Measurements from ENCODE around the gene ASTN2.

ASTN2 gene

DNA sequence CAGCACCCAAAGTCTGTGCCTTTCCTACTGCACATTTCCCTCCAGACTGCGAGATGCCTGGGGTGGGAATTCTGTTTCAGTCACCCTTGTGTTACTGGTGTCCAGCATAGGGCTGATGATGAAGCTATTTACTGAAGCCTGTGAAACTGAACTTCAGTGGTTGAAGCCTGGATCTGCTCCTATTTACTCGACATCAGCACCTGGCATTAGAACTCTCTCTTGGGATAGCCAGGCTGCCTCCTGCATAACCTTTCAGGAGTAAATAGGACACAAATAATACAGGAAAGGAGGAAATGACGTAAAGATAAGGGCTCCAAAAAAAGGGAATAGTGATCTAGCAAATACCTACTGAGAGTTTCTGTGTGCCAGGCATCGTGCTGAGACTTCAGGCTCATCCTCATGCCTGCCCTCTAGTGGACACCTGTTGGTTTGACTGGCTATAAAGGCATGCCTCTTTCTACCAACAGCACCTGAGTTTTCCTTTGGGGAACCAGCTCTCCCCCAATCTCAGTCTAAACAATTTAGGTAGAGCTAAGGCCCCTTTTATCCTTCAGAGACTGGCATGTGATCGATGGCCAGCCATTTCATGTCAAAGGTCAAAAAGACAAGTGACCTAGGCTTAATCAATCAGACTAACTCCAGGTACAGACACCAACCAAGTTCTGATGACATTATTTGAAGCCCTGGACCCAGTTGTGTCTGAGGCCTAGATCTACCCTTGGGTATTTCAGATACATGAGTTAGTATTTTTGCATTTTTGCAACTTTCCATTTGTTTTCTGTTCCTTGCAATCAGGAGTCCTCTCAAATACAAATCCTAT lies 919.8 kb downstream of the ASTN2 start:
- no peak for DNase-seq

DNA sequence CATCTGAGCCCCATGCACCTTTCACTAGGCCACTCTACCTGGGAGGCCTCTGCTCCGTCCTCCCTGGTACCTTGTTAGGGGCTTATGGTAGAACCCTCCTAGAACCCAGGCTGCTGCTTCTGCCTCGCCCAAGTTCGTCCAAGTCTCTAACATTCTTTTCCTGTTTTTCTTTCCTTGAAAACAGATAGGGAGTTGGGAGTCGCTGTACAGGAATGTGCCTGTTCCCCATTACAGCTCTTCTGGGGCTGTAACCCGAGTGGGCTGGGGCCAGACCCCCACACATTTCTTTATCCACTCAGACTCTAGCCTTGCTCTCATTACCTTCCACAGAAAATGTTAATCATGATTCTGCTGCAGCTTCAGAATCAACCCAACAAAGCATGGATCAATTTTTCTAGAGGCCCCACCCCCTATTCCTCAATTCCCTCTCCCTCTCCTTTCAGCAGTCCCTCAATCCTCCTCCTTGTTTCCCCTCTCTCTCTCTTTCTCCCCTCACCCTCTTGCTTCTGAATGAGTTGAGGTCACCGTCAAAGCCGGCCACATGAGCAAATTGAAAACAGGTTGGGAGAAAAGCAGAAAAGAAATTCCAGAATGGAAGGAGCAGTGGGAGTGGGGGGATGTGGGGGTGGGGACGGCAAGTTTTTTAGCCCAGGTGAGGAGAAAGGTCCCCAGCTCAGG lies 921.5 kb downstream of the ASTN2 start:
- DNase-seq: no peak

DNA sequence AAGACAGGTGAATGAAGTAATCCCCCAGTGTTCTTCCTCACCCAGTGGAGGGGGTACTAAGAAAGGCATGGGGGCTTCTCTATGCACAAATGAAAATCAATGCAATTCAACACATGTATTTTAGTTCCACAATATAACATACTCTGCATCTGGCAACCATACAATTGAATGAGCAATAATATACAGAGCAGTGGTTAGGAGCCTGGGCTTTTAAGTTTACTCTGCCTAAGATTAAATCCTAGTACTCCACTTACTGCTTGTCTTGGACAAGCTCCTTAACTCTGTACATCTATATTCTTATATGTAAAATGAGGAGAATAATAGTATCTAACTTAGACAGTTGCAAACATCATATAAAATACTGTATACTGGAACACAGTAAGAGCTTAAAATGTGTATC lies 923.2 kb downstream of the ASTN2 start:
- DNase-seq: no peak

DNA sequence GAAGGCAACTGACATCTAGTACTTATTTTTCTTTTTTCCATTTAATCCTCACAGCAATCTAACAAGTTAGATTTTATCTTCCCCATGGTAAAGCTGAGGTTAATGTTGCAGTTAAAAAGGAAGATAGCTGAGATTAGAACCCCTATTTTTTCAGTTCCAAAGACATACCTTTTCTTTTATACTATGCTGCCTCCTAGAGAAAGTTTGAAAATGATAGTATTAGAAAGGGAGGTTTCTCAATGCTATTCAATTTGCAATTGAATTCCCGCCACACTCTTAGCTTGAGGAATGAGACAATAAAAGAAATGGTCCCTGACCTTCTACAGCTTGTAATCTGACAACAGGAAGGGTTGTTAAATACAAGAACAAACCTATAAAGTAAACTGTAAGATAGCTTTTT lies 923.6 kb downstream of the ASTN2 start:
- no peak for DNase-seq

DNA sequence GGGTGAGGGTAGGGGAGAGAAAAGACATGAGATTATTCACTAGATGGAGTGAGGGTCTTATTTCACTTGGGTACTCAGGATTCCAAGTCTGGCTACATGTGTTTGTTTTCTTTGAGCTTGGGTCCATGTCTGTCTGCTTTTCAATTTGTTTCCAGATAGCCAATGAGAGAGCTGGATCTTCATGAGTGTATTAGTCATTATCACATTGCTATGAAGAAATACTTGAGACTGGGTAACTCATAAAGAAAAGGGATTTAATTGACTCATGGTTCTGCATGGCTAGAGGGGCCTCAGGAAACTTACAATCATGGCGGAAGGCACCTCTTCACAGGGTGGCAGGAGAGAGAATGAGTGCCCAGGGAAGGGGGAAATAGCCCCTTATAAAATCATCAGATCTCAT lies 924.5 kb downstream of the ASTN2 start:
- no peak for DNase-seq

DNA sequence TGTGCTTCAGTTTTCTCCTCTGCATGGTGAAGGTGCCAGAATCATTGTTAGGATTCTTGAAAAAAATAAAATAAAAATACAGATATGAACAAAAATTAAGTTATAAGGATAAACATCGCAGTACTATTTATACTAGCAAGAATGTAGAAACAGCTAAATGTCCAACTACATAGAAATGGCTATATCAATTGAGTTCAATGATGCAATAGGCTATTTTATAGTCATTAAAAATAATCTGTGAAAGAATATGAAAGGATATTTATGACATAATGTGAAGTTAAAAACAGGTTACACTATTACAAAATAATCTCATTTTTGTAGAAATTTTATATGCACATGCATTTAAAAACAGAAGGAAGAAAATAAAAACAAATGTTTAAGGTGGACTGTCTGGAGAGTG lies 926.5 kb downstream of the ASTN2 start:
- DNase-seq: no peak

DNA sequence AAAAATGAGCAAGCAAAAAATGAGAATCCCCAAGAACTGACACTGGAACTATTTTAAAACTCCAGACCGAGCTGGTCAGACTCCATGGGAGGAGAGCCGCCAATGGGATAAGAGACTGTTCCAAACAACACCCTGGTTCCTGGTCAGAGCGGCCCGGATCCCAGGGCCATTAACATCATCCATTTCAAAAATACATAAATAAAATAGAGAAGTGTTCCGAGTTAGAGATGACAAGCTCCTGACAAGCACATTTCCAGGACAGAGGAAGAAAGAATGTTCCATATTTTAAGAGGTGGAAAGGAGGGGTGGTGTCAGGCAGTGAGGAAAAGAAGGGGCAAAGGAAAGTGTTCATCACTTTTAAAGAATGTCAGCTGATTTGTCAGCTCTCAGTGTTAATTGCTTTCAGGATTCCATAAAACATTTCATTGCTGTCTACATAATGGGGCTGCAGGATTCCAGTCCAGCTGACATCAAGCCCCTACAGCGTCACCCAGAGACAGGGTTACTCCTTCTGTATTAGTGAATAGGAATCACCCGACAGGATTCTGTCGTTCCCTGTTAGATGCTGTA lies 930.3 kb downstream of the ASTN2 start:
- no peak for DNase-seq

DNA sequence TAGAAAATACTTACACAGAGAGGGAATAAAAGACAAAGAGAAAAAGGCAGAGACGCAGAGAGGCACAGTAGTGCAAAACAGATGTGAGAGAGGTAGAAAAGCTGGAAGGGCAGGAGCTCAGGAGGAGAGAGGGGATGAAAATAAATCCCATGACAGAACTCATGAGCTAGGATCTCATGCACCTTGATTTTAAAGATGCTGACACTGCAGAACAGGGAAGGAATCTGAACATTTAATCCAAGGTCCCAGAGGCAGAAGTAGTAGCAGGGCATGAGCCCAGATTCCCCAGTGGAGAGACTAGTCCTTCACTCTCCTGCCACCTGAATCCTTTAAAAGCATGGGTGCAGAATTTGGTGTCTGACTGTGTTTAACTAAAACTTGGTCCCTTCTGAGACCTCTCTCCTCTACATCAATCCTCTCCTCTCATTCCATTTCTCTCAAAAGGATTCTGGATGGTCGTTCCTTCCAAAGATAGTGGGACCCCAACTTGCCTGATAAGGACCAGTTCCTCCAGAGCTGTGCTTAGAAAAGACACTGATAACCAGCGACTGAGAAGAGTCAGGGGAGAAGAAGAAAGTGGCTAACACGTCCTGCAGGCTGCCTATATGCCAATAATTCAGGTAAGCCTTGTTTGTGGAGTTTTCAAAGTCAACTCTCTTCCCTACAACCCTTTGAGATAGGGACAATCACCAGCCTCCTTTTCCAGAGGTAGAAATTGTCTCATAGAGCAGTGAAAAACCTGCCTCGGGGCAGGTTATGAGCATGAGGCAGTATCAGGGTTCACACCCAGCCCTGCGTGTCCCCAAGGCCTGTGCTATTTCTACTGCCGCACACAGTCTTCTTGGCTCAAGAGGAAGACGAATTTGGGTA lies 931.0 kb downstream of the ASTN2 start:
- DNase-seq: no peak

DNA sequence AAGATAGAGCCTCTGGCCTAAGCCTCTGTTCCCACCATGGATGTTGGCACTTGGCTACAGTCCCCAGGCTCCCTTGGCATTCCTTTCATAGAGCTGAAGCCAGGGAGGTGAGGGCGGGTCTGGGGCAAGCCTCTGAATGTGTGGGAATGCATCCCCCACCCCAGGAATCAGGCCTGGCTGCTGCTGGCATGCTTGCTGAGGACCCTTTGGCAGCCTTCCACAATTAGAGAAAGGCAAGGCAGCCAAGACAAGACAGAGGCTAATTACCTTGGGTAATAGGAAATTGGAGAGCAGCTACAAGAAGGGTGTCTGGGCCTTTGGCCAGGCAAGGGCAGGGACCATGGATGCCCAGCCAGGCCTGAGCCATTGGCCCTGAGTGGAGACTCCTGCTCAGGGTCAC lies 932.1 kb downstream of the ASTN2 start:
- no peak for DNase-seq

DNA sequence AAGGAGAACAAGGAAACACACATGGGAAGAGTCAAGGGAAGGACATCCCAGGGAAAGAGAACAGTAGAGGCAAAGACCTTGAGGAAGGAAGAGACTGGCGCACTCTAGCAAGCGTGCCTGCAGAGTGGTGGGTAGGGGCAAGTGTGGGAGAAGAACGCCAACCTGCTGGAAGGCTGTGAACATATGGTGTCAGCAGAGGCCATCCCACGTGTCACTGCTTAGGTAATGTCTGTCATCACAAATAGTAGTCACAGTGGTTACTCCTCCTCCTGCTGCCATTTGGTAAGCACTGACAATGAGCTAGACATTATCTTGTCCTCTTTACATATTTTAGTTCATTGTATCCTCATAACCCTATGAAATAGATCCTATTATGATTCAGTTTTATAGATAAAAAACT lies 934.2 kb downstream of the ASTN2 start:
- DNase-seq: no peak

DNA sequence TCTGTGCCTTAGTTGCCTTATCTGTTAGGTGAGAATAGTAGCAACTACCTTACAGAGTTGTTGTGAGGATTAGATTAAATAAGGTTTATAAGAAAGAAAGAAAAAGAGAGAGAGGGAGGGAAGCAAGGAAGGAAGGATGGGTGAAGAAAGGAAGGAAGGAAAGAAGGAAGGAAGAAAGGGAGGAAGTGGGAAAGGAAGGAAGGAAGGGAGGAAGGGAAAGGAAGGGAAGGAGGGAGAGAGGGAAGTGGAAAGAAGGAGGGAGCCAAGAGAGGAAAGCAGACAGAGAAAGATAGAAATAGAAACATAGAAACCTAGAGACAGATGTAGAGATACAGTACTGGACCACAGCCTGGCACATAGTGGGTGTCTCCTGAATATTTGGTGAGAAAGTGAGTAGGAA lies 934.9 kb downstream of the ASTN2 start:
- DNase-seq: no peak

DNA sequence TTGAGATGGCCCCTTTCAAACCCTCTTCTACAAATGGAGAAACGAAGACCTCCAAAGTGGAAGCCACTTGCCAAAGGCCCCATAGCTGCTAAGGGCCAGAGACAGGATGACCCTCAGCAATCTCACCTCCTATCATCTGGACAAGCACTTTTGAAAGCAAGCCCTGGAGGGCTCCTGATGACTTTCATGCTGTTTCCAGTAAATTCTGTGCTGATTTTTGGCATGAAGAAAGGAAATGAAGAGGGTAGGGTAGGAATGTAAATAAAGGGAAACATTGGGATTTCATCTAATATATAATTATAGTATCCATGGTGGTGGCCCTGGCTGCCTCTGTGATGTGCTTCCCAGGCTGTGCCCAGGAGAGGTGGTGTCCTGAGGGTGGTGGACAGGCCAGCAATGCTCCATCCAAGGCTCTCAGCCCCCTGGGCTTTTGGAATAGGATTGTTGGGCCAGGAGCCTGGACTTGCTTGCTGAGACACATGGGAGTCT lies 935.8 kb downstream of the ASTN2 start:
- no peak for DNase-seq

DNA sequence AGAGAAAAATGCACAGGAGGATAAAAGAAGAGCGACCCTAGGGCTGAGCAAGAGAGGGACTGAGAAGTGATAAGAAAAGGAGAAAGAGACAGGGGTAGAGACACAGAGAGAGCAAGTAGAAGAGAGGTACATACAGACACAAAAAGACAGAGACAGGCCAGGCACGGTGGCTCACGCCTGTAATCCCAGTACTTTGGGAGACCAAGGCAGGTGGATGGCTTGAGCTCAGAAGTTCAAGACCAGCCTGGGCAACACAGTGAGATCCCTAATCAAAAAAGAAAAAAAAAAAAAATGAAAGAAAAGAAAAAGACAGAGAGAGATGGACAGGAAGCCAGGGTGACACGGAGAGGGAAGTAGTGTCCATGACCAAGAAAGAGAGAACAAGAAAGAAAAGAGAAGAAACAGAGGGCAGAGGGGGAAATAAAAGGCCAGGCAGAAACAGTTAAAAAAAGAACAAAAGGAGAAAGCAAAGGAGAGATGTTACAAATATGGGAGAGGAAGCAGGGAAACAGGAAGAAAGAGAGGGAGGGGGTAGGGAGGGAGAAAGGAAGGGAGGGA lies 937.2 kb downstream of the ASTN2 start:
- DNase-seq: no peak

DNA sequence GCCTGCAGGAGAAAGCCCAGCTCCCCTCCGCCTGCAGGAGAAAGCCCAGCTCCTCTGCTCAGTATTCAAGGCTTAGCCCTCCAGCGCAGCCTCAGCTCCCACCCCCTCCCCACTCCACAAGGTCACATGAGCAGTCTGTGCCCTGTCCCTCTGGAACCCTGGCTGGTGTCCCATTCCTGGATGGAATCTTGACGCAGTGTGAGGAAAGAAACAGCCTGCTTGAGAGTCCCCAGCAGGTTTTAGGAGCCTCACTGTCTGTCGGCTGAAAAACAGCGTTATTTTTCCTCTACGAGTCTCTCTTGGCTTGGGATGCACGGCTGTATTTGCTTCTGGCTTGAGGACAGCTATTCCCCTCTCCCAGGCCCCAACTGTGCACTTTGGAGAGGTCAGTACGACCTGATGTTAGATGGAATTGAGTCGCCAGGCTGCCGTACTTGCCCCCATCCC lies 937.9 kb downstream of the ASTN2 start:
- no peak for DNase-seq

DNA sequence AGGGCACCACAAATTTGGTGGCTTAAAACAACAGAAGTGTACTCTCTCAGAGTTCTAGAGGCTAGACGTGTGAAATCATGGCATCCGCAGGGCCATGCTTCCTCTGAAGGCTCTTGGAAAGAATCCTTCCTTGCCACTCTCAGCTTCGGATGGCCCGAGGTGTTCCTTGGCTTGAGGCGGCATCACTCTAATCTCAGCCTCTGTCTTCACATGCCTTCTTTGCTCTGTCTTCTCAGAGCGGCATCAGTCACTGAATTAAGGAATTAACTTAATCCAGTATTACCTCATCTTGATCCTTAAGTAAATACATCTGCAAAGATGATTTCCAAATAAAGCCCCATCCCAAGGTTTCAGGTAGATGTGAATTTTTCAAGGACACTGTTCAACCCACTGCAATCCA lies 938.9 kb downstream of the ASTN2 start:
- no peak for DNase-seq

DNA sequence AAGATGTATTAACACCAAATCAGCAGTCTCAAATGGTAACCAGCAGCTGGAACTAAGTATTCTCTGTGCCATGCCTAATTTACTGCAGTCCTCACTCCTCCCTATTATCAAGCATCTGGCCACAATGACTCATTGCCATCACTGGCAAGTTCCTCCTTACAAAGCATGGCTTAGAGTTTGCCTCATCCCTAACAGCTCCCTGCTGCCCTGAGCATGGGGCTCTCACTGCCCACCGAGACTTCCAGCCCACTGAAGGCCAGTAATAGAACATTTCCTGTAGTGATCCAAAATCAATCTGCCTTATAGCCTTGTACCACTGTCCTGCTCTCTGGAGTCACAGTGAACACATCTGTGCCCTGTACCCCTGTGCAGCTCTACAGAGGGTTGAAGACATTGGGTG lies 939.7 kb downstream of the ASTN2 start:
- DNase-seq: no peak

DNA sequence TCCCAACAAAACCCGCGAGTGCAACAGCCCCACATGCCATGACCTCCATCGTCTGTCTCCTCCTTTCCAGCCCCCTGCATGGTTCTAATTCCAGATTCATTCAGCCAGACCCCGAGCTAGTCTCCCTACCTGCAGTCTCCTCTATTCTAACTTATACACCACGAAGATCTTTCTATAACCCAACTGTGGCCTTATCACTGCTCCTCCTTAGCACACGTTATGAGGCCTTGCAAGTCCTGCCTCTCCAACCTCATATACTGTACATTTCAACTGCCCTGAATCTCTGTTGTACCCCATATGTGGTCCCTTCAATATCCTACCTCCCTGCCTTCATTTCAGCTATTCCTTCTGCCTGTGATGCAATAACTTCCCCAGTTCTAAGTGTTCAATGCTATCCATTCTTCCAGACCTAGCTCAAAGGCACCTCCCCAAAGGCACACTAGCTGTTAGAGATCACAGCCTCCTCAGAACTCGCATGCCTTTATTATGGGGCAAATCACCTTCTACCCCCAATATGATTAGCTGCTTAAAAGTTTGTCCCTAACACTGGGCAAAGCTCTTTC lies 942.8 kb downstream of the ASTN2 start:
- DNase-seq: no peak

DNA sequence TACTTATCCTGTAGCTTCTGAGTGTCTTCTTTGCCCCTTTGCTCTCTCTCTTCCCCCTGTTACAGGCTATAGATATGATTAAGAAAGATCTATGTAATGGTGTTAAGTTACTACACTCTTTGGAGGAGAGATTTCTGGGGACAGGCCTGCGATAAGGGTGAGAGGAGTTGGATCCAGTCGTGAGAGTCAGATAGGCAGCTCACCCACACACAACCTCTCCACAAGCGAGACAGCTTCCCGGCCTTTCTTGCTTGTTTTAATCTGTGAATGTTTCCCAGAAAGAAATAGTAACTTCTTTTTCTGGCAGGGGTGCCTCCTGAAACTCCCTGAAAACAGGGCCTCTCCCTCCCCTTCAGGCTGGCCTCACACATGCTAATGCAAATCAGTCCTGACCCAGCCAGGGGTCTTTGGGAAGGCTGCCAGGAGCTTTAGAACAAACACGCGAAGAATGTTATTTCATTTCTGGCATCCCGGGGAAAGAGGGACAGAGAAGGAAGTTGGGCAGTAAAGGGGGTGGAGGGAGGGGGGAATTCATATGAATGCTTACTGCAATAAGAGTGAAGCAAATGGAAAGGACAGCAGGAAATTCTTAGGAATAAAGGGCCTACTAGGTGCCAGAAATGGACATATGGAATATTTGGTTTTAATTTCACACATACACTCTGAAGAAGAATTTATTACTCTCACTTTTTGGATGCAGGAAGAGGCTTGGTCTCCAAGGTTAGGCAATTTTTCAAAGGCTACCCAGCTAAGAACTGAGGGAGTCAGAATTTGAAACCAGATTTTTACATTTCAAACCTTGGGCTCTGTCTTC lies 943.6 kb downstream of the ASTN2 start:
- no peak for DNase-seq

DNA sequence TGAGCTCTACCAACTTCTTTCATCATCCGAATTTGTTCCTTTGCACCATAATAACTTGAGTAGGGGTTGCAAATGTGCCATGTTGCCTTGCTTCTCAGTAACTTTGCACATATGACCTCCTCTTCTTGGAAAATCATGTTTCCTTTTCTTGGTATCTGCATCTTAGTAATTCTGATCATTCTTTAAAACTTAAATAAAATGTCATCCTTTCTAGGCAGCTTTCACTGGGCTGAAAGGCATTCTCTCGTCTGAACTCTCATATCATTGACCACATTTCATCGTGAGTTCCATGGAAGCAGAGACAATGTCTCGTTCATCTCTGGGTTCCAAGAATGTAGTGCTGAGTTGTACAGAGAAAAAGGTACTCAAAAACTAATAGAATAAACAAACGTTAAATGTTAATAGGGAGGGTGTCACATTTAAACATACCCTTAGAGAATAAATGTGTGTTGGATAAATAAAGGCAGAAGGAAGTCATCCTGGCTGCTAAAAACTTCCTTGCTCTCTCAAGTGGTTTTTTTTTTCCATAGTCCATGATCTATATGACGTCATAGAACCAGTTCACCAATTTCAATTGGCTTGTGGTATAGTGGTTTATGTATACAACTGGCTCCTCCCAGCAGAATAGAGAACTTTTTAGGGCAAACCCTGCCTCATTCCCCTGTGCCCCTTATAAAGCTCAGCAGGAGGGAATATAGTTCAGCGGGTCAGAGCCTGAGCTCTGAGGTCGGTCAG lies 945.9 kb downstream of the ASTN2 start:
- no peak for DNase-seq

DNA sequence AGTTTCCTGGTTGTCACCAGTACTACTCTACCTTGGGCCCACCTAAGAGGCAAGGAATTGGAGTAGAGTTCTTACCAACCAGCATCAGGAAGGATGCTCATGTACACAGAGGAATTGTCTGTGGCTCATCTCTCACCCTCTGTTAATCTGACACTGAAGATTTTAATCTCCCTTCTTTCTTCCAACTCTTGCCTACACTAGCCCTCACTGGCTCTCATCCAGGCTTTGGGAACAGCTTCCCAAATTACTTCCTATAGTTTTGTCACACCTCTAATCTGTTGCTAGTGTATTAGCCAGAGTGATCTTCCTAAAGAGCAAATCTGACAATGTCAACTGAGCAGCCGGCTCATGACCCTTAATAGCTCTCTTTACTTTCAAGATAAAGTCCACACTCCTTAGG lies 946.5 kb downstream of the ASTN2 start:
- DNase-seq: no peak
